HG03175 (cell line): Measurements from ENCODE around the gene FSTL5.

ENCODE experiments used
- ATAC-seq: cut with Tn5 transposase; IDR thresholded peaks from one replicate; pipeline ENCODE4 v1.9.1; 2021; ENCODE audit warnings: mild to moderate bottlenecking, moderate library complexity; ENCODE audit not compliant: unreplicated experiment

FSTL5 gene

GRCh38 chr4:161717084-161717483, 446.7 kb downstream of the FSTL5 start:
- no peak for ATAC-seq

GRCh38 chr4:161714931-161715330, 448.9 kb downstream of the FSTL5 start:
- ATAC-seq, result no peak

- no peak for ATAC-seq
Observed at GRCh38 chr4:161714022-161714751, 449.6 kb downstream of the FSTL5 start.

- ATAC-seq, result no peak
Observed at GRCh38 chr4:161704653-161705052, 459.1 kb downstream of the FSTL5 start.

GRCh38 chr4:161704040-161704439, 459.8 kb downstream of the FSTL5 start:
- no peak for ATAC-seq

- no peak for ATAC-seq
Observed at GRCh38 chr4:161702287-161702686, 461.5 kb downstream of the FSTL5 start.

GRCh38 chr4:161696944-161697343, 466.9 kb downstream of the FSTL5 start:
- ATAC-seq, result no peak

GRCh38 chr4:161680146-161680545, 483.7 kb downstream of the FSTL5 start:
- no peak for ATAC-seq

GRCh38 chr4:161664740-161665139, 499.1 kb downstream of the FSTL5 start:
- ATAC-seq, result no peak

GRCh38 chr4:161663844-161664243, 500.0 kb downstream of the FSTL5 start:
- no peak for ATAC-seq

GRCh38 chr4:161658676-161659075, 505.1 kb downstream of the FSTL5 start:
- no peak for ATAC-seq

- no peak for ATAC-seq
Observed at GRCh38 chr4:161657616-161658015, 506.2 kb downstream of the FSTL5 start.

- ATAC-seq, result no peak
Observed at GRCh38 chr4:161656594-161656993, 507.2 kb downstream of the FSTL5 start.

GRCh38 chr4:161655148-161655547, 508.7 kb downstream of the FSTL5 start:
- peak; percentile 39 for ATAC-seq

- no peak for ATAC-seq
Observed at GRCh38 chr4:161653697-161654096, 510.1 kb downstream of the FSTL5 start.

GRCh38 chr4:161651586-161651985, 512.2 kb downstream of the FSTL5 start:
- no peak for ATAC-seq

- peak; percentile 71 for ATAC-seq
Observed at GRCh38 chr4:161650812-161651211, 513.0 kb downstream of the FSTL5 start.

GRCh38 chr4:161647757-161648156, 516.0 kb downstream of the FSTL5 start:
- ATAC-seq, result no peak

GRCh38 chr4:161642708-161643107, 521.1 kb downstream of the FSTL5 start:
- ATAC-seq, result no peak

- no peak for ATAC-seq
Observed at GRCh38 chr4:161629694-161630441, 533.9 kb downstream of the FSTL5 start.

- ATAC-seq, result peak; percentile 87
Observed at GRCh38 chr4:161604516-161605300, 559.1 kb downstream of the FSTL5 start.

GRCh38 chr4:161601011-161601410, 562.8 kb downstream of the FSTL5 start:
- ATAC-seq, result no peak
